Ovary (tissue), 3 donors: ENCODE measurements around the gene XYLT2.

Experiments used
- CTCF ChIP-seq, 3 donors: fragments of 450-650 bp in 2 of 3; fragments of 200-600 bp in 1 of 3; IDR thresholded peaks; one replicate each; pipeline versions ENCODE4 v1.5.1 to v1.8.0; 2016 to 2022; ENCODE audit warnings: antibody characterized with exemption in 3 of 3, mild to moderate bottlenecking in 1 of 3
- EP300 ChIP-seq: sonication (generic); formaldehyde crosslinking; IDR thresholded peaks from one replicate; pipeline ENCODE4 v1.6.1; 2017; ENCODE audit warnings: antibody characterized with exemption
- POLR2A ChIP-seq: fragments of 450-650 bp; IDR thresholded peaks from one replicate; pipeline ENCODE4 v1.6.1; 2017; ENCODE audit warnings: antibody characterized with exemption, mild to moderate bottlenecking, moderate library complexity
- donor health status: DM: no; HTN: no; CAD: no.

GRCh38 chr17:50381260-50381815, 35.4 kb downstream of the XYLT2 start:
- TF ChIP-seq CTCF (IDR thresholded peaks at IDR 0.05) (no peak), EP300 (no peak), POLR2A (no peak)
